ENCODE results near the gene MYT1.

DNA sequence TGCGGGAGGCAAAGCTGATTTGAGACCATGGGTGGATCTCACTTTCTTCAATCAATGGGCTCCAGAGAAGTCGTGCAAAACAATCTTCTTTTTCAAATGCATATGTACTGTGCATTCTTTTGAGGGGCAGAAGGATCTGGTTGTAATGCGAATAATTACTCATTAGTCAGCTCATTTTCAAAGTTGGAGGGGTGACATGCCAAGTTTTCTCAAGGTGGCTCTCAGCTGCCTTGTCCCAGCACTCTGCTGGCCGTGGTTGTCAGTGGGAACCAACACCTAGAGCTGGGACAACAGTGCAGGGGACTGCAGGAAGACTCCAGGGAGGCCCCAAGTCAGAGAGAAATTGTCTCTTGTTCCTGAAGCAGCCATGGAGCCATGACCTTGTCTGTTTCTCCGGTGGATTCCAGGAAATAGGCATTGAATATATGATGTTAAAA, 25.3 kb downstream of the MYT1 start:
- TF ChIP-seq, protein P1, sequence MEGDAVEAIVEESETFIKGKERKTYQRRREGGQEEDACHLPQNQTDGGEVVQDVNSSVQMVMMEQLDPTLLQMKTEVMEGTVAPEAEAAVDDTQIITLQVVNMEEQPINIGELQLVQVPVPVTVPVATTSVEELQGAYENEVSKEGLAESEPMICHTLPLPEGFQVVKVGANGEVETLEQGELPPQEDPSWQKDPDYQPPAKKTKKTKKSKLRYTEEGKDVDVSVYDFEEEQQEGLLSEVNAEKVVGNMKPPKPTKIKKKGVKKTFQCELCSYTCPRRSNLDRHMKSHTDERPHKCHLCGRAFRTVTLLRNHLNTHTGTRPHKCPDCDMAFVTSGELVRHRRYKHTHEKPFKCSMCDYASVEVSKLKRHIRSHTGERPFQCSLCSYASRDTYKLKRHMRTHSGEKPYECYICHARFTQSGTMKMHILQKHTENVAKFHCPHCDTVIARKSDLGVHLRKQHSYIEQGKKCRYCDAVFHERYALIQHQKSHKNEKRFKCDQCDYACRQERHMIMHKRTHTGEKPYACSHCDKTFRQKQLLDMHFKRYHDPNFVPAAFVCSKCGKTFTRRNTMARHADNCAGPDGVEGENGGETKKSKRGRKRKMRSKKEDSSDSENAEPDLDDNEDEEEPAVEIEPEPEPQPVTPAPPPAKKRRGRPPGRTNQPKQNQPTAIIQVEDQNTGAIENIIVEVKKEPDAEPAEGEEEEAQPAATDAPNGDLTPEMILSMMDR (IDR thresholded peaks at IDR 0.05; ENCODE audit: insufficient read depth, low read length) = no peak
- TF ChIP-seq POLR2AphosphoS5 (IDR thresholded peaks at IDR 0.05; ENCODE audit: low read depth) (no peak), GABPA (IDR thresholded peaks at IDR 0.05; ENCODE audit: low read depth) (no peak), SPI1 (IDR thresholded peaks at IDR 0.05; ENCODE audit: borderline replicate concordance, low read depth) (no peak)
